GM12891 (cell line): Measurements from ENCODE around the gene FXR2.

ENCODE experiments used
- DNase-seq: peaks from one replicate; pipeline ENCODE4 v3.0.0; 2011; ENCODE audit warnings: low spot score; ENCODE audit not compliant: insufficient read length
- FAIRE-seq: peaks from 2 replicates; lab custom pipeline; 2011; peaks lifted over from hg19 to GRCh38; lab: Jason Lieb, UNC
- PAX5 ChIP-seq: IDR thresholded peaks from 2 replicates; pipeline ENCODE4 v1.6.1; 2011; ENCODE audit warnings: low read length, moderate library complexity, mild to moderate bottlenecking; ENCODE audit not compliant: insufficient read depth, severe bottlenecking
- POLR2A ChIP-seq: IDR thresholded peaks from 2 replicates; pipeline ENCODE4 v1.6.1; 2011; ENCODE audit warnings: low read depth, low read length, control low read depth
- POLR2AphosphoS5 ChIP-seq: IDR thresholded peaks from 2 replicates; pipeline ENCODE4 v1.6.1; 2011; ENCODE audit warnings: low read depth, low read length, control low read depth
- POU2F2 ChIP-seq: IDR thresholded peaks from 2 replicates; pipeline ENCODE4 v1.6.1; 2011; ENCODE audit warnings: low read depth, mild to moderate bottlenecking, control low read depth, low read length, moderate library complexity
- SPI1 ChIP-seq: IDR thresholded peaks from 2 replicates; pipeline ENCODE4 v1.6.1; 2011; ENCODE audit warnings: low read depth, low read length, control low read depth
- TAF1 ChIP-seq: IDR thresholded peaks from 2 replicates; pipeline ENCODE4 v1.6.1; 2011; ENCODE audit warnings: low read depth, low read length, control low read depth

Gene FXR2

GRCh38 chr17:7579834-7580603 lies 34.7 kb downstream of the FXR2 start:
- TF ChIP-seq POU2F2 (no peak; the same call in 1 of the 2 replicates), TAF1 (no peak), PAX5 (no peak), POLR2A (peak; percentile 63; the same call in 1 of the 2 replicates), POLR2AphosphoS5 (peak; percentile 78), SPI1 (no peak)
- DNase-seq (no peak), FAIRE-seq (no peak)

DNA sequence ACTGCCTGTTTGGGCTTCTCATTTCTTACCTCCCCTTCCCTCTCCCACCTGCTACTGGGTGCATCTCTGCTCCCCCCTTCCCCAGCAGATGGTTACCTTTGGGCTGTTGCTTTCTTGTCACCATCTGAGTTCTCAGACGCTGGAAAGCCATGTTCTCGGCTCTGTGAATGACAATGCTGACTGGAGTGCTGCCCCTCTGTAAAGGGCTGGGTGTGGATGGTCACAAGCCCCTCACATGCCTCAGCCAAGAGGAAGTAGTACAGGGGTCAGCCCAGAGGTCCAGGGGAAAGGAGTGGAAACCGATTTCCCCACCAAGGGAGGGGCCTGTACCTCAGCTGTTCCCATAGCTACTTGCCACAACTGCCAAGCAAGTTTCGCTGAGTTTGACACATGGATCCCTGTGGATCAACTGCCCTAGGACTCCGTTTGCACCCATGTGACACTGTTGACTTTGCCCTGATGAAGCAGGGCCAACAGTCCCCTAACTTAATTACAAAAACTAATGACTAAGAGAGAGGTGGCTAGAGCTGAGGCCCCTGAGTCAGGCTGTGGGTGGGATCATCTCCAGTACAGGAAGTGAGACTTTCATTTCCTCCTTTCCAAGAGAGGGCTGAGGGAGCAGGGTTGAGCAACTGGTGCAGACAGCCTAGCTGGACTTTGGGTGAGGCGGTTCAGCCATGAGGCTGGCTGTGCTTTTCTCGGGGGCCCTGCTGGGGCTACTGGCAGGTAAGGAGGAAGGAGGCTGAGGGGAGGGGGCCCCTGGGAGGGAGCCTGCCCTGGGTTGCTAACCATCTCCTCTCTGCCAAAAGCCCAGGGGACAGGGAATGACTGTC lies 35.5 kb downstream of the FXR2 start, which contains the start of gene CD68:
Gene CD68 (plus strand): TSS at position 638 of the 833 bp plus-strand sequence. CDS start 40 bp downstream, at position 678.
- DNase-seq (peak; percentile 72), FAIRE-seq (peak; percentile 88)
- peak; percentile 96; the same call in 1 of the 2 replicates for TF ChIP-seq POLR2AphosphoS5
- TF ChIP-seq PAX5, result no peak
- TF ChIP-seq SPI1, result peak; percentile 98
- TF ChIP-seq POLR2A, result peak; percentile 91
- peak; percentile 81 for TF ChIP-seq TAF1
- peak; percentile 95 for TF ChIP-seq POU2F2

DNA sequence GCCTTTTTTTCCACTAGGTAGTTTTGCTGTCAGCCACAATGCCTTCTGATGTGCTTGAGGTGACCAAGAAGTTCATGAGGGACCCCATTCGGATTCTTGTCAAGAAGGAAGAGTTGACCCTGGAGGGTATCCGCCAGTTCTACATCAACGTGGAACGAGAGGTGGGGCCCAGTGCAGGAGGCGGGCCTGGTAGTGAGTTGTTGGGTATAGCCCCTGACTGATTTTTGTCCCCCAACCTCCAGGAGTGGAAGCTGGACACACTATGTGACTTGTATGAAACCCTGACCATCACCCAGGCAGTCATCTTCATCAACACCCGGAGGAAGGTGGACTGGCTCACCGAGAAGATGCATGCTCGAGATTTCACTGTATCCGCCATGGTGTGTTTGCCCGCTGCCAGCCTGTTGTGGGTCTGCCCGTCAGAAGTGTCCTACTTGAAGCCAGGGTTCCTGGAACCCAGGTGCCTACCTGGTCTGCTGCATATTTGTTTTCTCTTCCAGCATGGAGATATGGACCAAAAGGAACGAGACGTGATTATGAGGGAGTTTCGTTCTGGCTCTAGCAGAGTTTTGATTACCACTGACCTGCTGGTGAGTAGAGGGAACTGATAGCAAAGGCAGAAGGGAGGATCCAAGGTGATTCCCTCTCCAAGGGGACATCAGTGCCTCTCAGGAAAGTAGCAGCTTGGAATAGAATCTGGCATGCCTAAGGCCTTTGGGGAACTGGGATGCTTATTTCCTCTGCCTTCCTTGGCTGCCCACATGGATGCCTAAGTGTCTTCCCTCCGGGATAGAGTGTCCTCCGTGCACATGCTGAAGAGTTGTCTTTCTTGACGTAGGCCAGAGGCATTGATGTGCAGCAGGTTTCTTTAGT lies 37.1 kb downstream of the FXR2 start:
- no peak for FAIRE-seq
- TF ChIP-seq POLR2AphosphoS5 (peak; percentile 25), POLR2A (peak; percentile 42), POU2F2 (no peak), TAF1 (no peak)
- DNase-seq, result no peak

DNA sequence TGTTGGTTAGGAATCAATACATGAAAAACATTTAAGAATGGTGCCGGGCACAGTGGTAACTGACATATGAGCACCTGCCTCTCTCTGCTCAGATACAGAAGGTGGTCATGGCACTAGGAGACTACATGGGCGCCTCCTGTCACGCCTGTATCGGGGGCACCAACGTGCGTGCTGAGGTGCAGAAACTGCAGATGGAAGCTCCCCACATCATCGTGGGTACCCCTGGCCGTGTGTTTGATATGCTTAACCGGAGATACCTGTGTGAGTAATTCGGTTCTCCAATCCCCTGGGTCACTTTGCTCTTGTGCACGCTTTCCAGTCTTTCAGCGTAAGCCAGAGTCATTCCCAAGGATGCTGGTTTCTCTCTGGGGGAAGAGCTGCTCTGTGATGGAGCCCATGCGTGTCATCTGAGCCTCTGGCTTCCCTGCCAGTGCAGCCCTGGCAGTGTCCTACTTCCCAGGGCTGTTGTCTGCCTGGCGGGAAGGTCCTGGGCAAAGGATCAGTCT lies 38.2 kb downstream of the FXR2 start:
- peak; percentile 86 for TF ChIP-seq POLR2A
- no peak for TF ChIP-seq SPI1
- no peak for TF ChIP-seq PAX5
- TF ChIP-seq POLR2AphosphoS5, result peak; percentile 87
- peak; percentile 46; the same call in 1 of the 2 replicates for TF ChIP-seq TAF1
- no peak; the same call in 1 of the 2 replicates for TF ChIP-seq POU2F2
- FAIRE-seq (no peak), DNase-seq (no peak)

GRCh38 chr17:7575959-7576358 lies 38.7 kb downstream of the FXR2 start:
- DNase-seq (no peak), FAIRE-seq (no peak)
- TF ChIP-seq PAX5 (no peak), SPI1 (no peak), TAF1 (no peak), POLR2AphosphoS5 (no peak), POU2F2 (no peak), POLR2A (no peak)

DNA sequence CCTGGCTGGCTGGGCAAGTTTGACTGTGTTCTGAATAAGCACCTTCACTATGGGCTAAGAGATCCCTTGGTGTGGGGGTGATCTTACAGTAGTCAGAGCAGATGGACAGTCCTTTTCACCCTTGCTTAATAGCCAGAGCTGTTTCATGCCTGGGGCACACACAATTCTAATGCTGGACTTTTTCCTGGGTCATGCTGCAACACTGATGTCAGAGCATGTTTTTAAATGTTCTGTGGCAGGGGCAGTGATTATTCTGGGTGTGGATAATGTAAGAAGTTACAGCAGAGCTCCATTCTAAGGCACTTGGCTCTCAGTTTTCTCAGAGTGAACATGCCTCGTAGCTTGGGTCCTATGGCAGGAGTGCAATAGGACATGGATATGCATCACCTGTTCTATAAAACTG lies 39.2 kb downstream of the FXR2 start:
- TF ChIP-seq POLR2AphosphoS5 (peak; percentile 53; the same call in 1 of the 2 replicates), TAF1 (no peak), POLR2A (peak; percentile 58; the same call in 1 of the 2 replicates)
- FAIRE-seq, result peak; percentile 57
- DNase-seq, result no peak

DNA sequence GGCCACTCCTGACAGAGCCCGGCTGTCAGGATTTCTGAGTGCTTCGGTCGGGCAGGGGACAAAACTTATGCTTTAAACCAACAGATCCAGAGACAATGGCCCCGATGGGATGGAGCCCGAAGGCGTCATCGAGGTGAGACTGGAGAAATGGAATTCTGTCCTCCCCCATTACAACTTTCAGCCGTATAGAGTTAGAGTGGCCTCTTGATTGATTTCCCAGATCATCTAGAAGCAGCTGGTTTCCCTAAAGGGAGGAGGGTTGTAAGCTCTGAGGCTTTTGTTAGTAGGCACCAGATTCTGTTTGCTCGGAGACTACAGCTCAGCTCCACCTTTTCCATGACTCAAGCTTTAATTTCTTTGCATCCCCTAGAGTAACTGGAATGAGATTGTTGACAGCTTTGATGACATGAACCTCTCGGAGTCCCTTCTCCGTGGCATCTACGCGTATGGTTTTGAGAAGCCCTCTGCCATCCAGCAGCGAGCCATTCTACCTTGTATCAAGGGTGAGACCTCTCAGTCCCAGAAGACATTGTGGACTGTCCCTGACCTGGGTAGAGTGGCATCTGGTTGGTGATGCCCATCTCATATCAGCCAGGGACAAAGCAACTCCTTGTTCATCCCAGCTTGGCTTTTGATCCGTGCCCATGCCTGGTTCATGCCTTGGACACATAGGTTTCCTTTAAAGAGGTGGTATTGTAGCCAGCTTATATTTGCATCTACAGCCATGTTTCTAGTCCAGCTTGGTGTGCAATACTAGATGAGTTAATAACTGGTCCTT lies 40.3 kb downstream of the FXR2 start:
- FAIRE-seq (peak; percentile 41), DNase-seq (no peak)
- 0 out of 2 replicates have a peak, but pooled peaks have one; percentile 53 for TF ChIP-seq POLR2AphosphoS5
- TF ChIP-seq POLR2A, result no peak; the same call in 1 of the 2 replicates

DNA sequence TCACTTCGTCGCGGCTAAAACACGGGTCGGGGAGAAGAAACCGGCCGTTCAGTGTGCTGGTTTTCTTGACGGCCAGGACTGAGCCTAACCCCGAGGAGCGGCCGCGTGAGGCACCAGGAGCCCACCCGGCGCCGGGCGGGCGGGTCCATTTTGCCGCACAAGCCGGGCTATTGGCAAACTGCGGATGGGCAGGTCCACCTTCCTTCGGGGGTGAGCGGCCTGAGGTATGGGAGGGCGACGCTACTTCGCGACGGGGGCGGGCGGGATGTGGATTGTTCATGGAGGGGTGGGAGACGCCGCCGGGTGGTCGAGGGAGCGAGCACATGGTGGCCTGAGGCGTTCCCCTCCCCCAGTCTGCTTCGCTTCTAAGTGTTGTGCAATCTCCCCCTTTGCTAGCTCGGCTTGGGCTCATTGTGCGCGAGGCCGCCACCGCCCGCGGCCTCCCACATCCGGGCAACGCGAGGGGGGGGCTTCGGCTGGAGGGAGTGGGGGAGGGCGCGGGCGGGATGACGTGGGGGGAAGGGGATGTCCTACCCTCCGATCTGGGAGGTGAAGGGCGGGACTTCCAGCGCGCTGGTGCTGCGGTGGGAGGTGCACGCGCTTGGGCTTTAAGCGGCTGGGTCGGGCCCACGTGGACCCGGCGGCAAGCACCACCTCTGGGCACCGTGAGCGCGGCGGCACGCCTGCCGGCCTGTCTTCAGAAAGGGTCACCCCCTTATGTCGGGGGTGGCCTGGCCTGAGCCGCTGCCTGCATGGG lies 41.2 kb downstream of the FXR2 start:
- TF ChIP-seq POU2F2 (peak; percentile 43), PAX5 (no peak), SPI1 (no peak), POLR2A (peak; percentile 92), POLR2AphosphoS5 (peak; percentile 84; the same call in 1 of the 2 replicates), TAF1 (peak; percentile 74; the same call in 1 of the 2 replicates)
- peak; percentile 85 for DNase-seq
- peak; percentile 97 for FAIRE-seq
